Activated T-cell treated with anti-CD3 and anti-CD28 coated beads, Interleukin-2, amount 50 U/mL, for 24 hours (primary cell): ENCODE data around the gene HPGDS.

ENCODE experiments used
- DNase-seq: peaks from one replicate; pipeline ENCODE4 v3.0.0-alpha.2; 2020
- H3K27ac Mint-ChIP-seq: 2 replicates; pipeline ENCODE4 v1.8.0; 2020; ENCODE audit warnings: mild to moderate bottlenecking, mixed read lengths
- H3K27me3 Mint-ChIP-seq: 2 replicates; pipeline ENCODE4 v1.8.0; 2020; ENCODE audit warnings: mixed read lengths
- H3K36me3 Mint-ChIP-seq: 2 replicates; pipeline ENCODE4 v1.8.0; 2020; ENCODE audit warnings: low read depth, mixed read lengths
- H3K4me1 Mint-ChIP-seq: 2 replicates; pipeline ENCODE4 v1.8.0; 2020; ENCODE audit warnings: low read depth, mixed read lengths
- H3K4me3 Mint-ChIP-seq: 2 replicates; pipeline ENCODE4 v1.8.0; 2020; ENCODE audit warnings: mild to moderate bottlenecking, moderate library complexity, mixed read lengths
- H3K9me3 Mint-ChIP-seq: 2 replicates; pipeline ENCODE4 v1.8.0; 2020; ENCODE audit warnings: mixed read lengths

The HPGDS gene

DNA sequence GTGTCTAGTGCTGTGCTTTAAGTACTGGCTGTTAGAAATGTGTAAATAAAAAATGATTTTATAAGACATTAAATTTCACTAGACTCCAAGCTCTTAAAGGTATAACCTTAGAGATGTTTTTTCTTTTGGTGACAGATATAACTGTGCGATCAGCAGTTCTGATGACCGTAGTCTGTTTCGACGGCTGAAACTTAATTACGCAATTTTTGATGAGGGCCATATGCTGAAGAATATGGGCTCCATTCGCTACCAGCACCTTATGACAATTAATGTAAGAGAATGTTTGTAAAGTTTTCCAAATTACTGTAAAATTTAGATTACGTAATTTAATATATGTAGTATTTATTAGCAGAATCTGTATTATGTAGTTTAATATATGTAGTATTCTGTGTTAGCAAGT lies 66.4 kb downstream of the HPGDS start:
- no peak for DNase-seq
- no peak overlapping the region for H3K4me3 Mint-ChIP-seq
- H3K27ac Mint-ChIP-seq: no peak overlapping the region
- no peaks in the 10 kb centered on the region for H3K9me3 Mint-ChIP-seq
- no peaks in the 10 kb centered on the region for H3K27me3 Mint-ChIP-seq
- peaks cover 84% of the 10 kb centered on the region for H3K36me3 Mint-ChIP-seq
- H3K4me1 Mint-ChIP-seq: no peaks in the 10 kb centered on the region

DNA sequence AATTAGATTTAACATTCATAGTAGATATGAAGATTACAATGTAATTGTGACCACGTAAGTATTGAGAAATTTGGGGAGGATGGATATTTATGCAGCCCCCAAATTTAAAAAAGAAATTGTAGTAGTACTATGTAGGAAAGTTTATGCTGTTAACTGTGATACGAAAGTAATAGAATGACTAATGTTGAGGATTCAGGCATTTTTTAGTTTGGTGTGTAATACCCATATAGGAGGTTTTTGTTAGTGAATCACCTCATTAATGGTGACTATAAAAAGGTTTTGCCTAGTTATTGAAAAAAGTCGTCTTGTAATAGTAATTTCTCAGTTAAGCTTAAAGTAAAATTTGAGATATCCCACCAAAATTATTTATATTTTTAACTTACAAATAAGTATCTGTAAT lies 67.7 kb downstream of the HPGDS start:
- no peak for DNase-seq
- Mint-ChIP-seq H3K27ac (no peak overlapping the region), H3K4me3 (no peak overlapping the region), H3K27me3 (no peaks in the 10 kb centered on the region), H3K9me3 (no peaks in the 10 kb centered on the region), H3K36me3 (peaks cover 84% of the 10 kb centered on the region), H3K4me1 (no peaks in the 10 kb centered on the region)

DNA sequence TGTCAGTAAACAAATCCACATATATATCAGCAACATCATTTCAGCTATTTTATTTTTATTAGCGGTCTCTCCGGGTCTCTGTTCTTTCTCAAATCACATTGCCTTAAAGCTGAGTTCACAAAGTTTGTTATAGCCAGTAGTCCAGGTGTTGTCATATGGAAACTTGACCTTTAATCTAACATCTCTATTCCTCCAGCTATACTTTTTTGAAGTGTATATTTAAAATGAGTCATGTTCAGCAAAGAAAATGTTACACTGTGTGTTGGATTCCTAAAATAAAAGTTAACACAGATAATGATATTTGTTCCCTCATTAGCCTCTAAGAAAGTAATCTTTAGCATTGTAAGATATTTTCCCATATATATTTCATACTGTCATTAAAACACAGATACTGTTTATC lies 71.4 kb downstream of the HPGDS start:
- Mint-ChIP-seq H3K4me3 (no peak overlapping the region), H3K27me3 (no peaks in the 10 kb centered on the region), H3K27ac (no peak overlapping the region), H3K9me3 (no peaks in the 10 kb centered on the region), H3K4me1 (peaks cover 3% of the 10 kb centered on the region), H3K36me3 (peaks cover 79% of the 10 kb centered on the region)
- DNase-seq: no peak

DNA sequence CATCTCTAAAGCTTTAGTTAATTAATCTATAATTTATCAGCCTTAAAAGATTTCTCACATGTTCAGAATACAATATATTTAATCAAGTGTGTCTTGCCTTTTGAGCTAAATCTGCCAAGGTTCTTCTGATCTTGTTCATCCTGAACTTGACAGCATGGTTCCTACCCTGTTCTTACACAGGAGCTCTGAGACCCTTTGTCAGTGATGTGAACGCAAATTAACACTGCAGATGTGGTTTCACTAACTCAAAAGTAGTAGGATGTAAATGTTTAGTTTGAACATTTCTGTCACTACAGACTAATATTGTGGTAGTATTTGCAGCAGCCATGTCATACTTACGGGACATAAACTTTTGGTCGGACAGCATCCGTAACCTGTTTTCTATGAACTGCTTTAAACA lies 75.6 kb downstream of the HPGDS start:
- no peak overlapping the region for H3K27ac Mint-ChIP-seq
- no peak overlapping the region for H3K4me3 Mint-ChIP-seq
- H3K36me3 Mint-ChIP-seq: peaks cover 73% of the 10 kb centered on the region
- no peaks in the 10 kb centered on the region for H3K9me3 Mint-ChIP-seq
- peaks cover 3% of the 10 kb centered on the region for H3K4me1 Mint-ChIP-seq
- no peak for DNase-seq
- H3K27me3 Mint-ChIP-seq: no peaks in the 10 kb centered on the region

DNA sequence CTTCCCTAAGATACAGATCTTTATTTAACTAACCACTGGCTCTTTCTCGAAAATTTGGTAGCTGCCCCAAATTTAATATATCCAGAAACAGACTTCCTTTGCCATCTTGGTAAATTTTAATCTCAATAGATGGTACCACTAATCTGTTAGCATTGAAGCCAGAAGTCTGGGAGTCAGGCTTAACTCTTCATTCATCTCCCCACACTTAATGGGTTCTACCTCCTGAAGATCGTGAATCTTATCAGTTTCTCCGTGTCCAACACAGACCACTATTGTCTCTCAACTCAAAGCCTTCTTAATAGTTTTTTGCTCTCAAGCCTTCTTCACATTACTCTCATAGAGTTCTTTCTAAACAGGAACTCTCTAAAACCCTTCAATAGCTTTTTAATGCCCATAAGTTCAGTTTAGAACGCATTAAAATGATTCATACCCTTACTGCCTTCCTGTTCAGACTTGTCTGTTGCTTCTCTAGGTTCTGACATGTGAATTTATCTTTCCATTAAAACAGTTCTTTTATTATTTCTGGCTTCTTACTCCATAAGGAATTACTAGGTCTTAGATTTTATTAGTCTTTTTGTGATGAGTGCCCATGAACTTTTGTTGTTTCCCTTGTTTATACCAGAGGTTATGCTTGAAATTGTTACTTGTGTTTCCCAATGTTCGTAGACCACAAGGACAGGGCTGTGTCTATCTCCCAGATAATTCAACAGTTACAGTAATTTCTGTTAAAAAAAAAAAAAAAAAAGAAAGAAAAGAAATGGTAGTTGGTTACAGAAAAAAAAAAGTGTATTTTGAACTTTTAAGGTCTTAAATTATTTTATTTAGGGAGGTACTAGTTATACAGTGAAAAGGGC lies 80.2 kb downstream of the HPGDS start:
- Mint-ChIP-seq H3K9me3 (no peaks in the 10 kb centered on the region), H3K4me3 (no peak overlapping the region), H3K27me3 (no peaks in the 10 kb centered on the region), H3K36me3 (peaks cover 68% of the 10 kb centered on the region), H3K4me1 (peaks cover 2% of the 10 kb centered on the region), H3K27ac (peak overlapping the region; percentile 34)
- no peak for DNase-seq

DNA sequence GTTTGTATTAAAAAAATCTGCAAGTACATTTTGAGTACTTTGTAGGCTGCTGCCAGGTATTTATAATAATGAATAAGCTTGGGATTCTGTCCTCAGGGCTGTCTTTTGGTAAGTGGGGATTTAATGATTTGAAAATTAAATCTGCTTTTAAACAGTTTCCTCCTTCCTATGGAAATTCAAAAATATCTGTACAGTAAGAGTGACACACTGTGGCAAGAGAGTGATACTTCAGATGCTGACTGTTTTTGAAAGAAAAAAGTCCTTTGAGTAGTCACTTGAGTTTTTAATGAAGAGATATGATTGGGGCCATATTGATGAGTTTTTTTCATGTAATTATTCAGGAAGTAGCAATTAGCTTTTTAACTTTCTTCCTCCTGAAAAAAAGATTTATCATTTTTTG lies 85.8 kb downstream of the HPGDS start:
- Mint-ChIP-seq H3K27ac (no peak overlapping the region), H3K36me3 (peaks cover 70% of the 10 kb centered on the region), H3K27me3 (no peaks in the 10 kb centered on the region), H3K9me3 (no peaks in the 10 kb centered on the region), H3K4me1 (peaks cover 8% of the 10 kb centered on the region), H3K4me3 (no peak overlapping the region)
- no peak for DNase-seq

DNA sequence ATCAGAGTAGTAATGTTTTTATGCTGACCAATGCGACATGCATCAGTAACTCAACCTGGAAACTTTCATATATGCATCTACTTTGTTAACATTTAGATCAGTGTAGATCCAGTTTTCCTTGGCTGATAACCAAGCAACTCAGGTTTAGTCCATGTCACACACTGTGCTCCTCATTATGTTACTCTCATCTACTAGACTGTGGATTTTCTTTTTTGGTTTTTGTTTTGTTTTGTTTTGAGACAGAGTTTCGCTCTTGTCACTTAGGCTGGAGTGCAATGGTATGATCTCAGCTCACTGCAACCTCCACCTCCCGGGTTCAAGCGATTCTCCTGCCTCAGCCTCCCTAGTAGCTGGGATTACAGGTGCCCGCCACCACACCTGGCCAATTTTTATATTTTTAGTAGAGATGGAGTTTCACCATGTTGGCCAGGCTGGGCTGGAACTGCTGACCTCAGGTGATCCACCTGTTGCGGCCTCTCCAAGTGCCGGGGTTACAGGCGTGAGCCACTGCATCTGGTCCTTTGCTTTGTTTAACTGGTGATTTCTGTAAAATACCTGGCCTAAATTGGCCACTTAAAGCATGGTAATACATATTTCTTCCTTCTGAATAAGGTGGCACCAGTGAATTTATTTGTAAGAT lies 86.4 kb downstream of the HPGDS start:
- H3K27me3 Mint-ChIP-seq: no peaks in the 10 kb centered on the region
- DNase-seq: no peak
- H3K9me3 Mint-ChIP-seq: no peaks in the 10 kb centered on the region
- H3K36me3 Mint-ChIP-seq: peaks cover 70% of the 10 kb centered on the region
- no peak overlapping the region for H3K4me3 Mint-ChIP-seq
- peaks cover 9% of the 10 kb centered on the region for H3K4me1 Mint-ChIP-seq
- H3K27ac Mint-ChIP-seq: no peak overlapping the region

DNA sequence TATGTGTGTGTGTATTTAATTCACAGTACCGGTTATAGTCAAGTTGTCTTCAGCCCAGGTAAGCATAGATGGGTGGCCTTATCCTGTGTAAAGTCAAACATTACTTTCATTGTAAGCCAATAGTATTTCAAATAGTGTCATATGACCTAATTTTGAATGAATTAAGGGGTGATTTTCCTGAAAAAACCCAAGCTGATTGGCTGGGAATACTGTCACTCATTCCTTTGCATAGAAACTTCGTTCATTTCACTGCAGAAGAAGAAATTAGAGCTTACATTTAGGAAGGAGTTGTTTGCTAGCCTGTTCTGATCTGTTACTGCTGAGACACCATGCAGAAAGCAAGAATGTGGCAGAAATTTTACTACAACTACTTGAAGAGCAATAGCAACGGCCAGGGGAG lies 89.6 kb downstream of the HPGDS start:
- H3K36me3 Mint-ChIP-seq: peaks cover 79% of the 10 kb centered on the region
- no peak overlapping the region for H3K4me3 Mint-ChIP-seq
- peaks cover 14% of the 10 kb centered on the region for H3K4me1 Mint-ChIP-seq
- H3K27me3 Mint-ChIP-seq: no peaks in the 10 kb centered on the region
- no peak for DNase-seq
- H3K27ac Mint-ChIP-seq: no peak overlapping the region
- no peaks in the 10 kb centered on the region for H3K9me3 Mint-ChIP-seq

DNA sequence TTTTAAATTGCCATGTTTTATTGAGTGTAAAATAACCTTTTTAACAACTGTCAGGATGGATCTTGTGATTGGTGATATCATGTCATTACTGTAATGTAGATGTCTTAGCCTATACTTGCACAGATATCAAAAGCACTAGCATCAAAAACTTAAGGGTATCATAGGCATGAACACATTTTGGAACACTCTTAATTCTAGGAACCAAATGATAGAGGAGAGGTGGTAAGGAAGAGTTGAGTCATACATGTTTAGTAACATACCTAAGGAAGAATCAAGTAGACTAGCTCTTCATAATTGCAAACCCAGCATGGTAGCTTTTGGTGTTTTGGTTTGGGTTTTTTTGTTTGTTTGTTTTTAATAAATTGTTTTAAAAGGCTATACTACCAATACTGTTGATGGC lies 91.5 kb downstream of the HPGDS start:
- no peaks in the 10 kb centered on the region for H3K27me3 Mint-ChIP-seq
- peak overlapping the region; percentile 28 for H3K27ac Mint-ChIP-seq
- H3K4me3 Mint-ChIP-seq: no peak overlapping the region
- H3K4me1 Mint-ChIP-seq: peaks cover 8% of the 10 kb centered on the region
- H3K9me3 Mint-ChIP-seq: no peaks in the 10 kb centered on the region
- peaks cover 79% of the 10 kb centered on the region for H3K36me3 Mint-ChIP-seq
- DNase-seq: no peak
